Astrocyte (in vitro differentiated cells and primary cell): Measurements from ENCODE around the gene USP47. TPM values are rescaled to one million over a fixed set of nuclear protein-coding genes. Genes with fewer than 3 reads are reported as not detected.

Source experiments
- DNase-seq: peaks from one replicate; pipeline ENCODE4 v3.0.0-alpha.2; 2010; ENCODE audit warnings: low read depth
- FAIRE-seq: peaks from 2 replicates; lab custom pipeline; 2011; peaks lifted over from hg19 to GRCh38; lab: Jason Lieb, UNC
- H2AFZ ChIP-seq: 2 replicates; pipeline ENCODE4 v1.6.0; 2012; ENCODE audit warnings: low read depth, low read length, inconsistent platforms
- H3K27ac ChIP-seq: 2 replicates; pipeline ENCODE4 v1.5.1; 2011; ENCODE audit warnings: low read depth, low read length, inconsistent platforms
- H3K27me3 ChIP-seq: 2 replicates; pipeline ENCODE4 v1.6.0; 2011; ENCODE audit warnings: low read length, inconsistent platforms; ENCODE audit not compliant: insufficient read depth
- H3K36me3 ChIP-seq: 2 replicates; pipeline ENCODE4 v1.5.1; 2011; ENCODE audit warnings: low read length, inconsistent platforms; ENCODE audit not compliant: insufficient read depth
- H3K4me1 ChIP-seq: 2 replicates; pipeline ENCODE4 v1.5.1; 2011; ENCODE audit warnings: low read length, inconsistent platforms; ENCODE audit not compliant: insufficient read depth
- H3K4me2 ChIP-seq: 2 replicates; pipeline ENCODE4 v1.6.0; 2012; ENCODE audit warnings: low read length, inconsistent platforms
- H3K4me3 ChIP-seq: 2 replicates; pipeline ENCODE4 v1.5.1; 2011; ENCODE audit warnings: low read depth, mild to moderate bottlenecking, low read length, inconsistent platforms; ENCODE audit not compliant: insufficient read depth
- H3K79me2 ChIP-seq: 2 replicates; pipeline ENCODE4 v1.6.0; 2012; ENCODE audit warnings: mild to moderate bottlenecking, low read length, inconsistent platforms; ENCODE audit not compliant: insufficient read depth
- H3K9ac ChIP-seq: 2 replicates; pipeline ENCODE4 v1.6.0; 2012; ENCODE audit warnings: mild to moderate bottlenecking, low read length, inconsistent platforms
- H3K9me3 ChIP-seq: 2 replicates; pipeline ENCODE4 v1.5.1; 2012; ENCODE audit warnings: low read depth, mild to moderate bottlenecking, low read length, inconsistent platforms; ENCODE audit not compliant: insufficient read depth
- H4K20me1 ChIP-seq: 2 replicates; pipeline ENCODE4 v1.6.0; 2012; ENCODE audit warnings: low read length, inconsistent platforms; ENCODE audit not compliant: insufficient read depth
- H3K27ac Mint-ChIP-seq: one replicate; pipeline ENCODE4 v1.8.0; 2021; ENCODE audit warnings: mild to moderate bottlenecking, mixed read lengths; ENCODE audit not compliant: unreplicated experiment
- H3K27me3 Mint-ChIP-seq: one replicate; pipeline ENCODE4 v1.8.0; 2021; ENCODE audit warnings: low read depth, mixed read lengths; ENCODE audit not compliant: unreplicated experiment
- H3K36me3 Mint-ChIP-seq: one replicate; pipeline ENCODE4 v1.8.0; 2021; ENCODE audit warnings: low read depth, mixed read lengths; ENCODE audit not compliant: unreplicated experiment
- H3K4me1 Mint-ChIP-seq: one replicate; pipeline ENCODE4 v1.8.0; 2021; ENCODE audit warnings: low read depth, mixed read lengths; ENCODE audit not compliant: unreplicated experiment
- H3K4me3 Mint-ChIP-seq: one replicate; pipeline ENCODE4 v1.8.0; 2021; ENCODE audit warnings: mild to moderate bottlenecking, moderate library complexity, mixed read lengths; ENCODE audit not compliant: unreplicated experiment
- H3K9me3 Mint-ChIP-seq: one replicate; pipeline ENCODE4 v1.8.0; 2021; ENCODE audit warnings: mild to moderate bottlenecking, mixed read lengths; ENCODE audit not compliant: unreplicated experiment
- CTCF ChIP-seq: IDR thresholded peaks from 2 replicates; pipeline ENCODE4 v1.5.1; 2011; ENCODE audit warnings: low read depth, mild to moderate bottlenecking, inconsistent platforms, low read length, moderate library complexity; ENCODE audit not compliant: insufficient read depth
- EZH2 ChIP-seq: IDR thresholded peaks from 2 replicates; pipeline ENCODE4 v1.6.1; 2012; ENCODE audit warnings: mild to moderate bottlenecking, low read length, inconsistent platforms; ENCODE audit not compliant: insufficient read depth
- total RNA-seq: library from RNA; stranded (reverse); gene quantifications from 2 replicates; pipeline ENCODE4 v1.2.1, GENCODE V29; 2021

USP47 gene
- total RNA-seq, 1 donor from 2014 or later, result 49.5 TPM

GRCh38 chr11:11898648-11899047, 56.9 kb downstream of the USP47 start:
- Histone ChIP-seq H3K4me3 (no peak overlapping the region), H2AFZ (no peak overlapping the region), H3K27ac (no peak overlapping the region), H3K79me2 (no peaks in the 10 kb centered on the region), H4K20me1 (peaks cover 3% of the 10 kb centered on the region), H3K9ac (no peak overlapping the region), H3K4me1 (no peaks in the 10 kb centered on the region), H3K9me3 (no peaks in the 10 kb centered on the region), H3K27me3 (no peaks in the 10 kb centered on the region), H3K4me2 (no peak overlapping the region), H3K36me3 (peaks cover 15% of the 10 kb centered on the region)
- no peak overlapping the region for H3K27ac Mint-ChIP-seq
- H3K27me3 Mint-ChIP-seq, result no peaks in the 10 kb centered on the region
- no peak for TF ChIP-seq EZH2
- TF ChIP-seq CTCF, result no peak
- H3K4me3 Mint-ChIP-seq, result no peak overlapping the region
- peaks cover 1% of the 10 kb centered on the region for H3K4me1 Mint-ChIP-seq
- no peaks in the 10 kb centered on the region for H3K9me3 Mint-ChIP-seq
- FAIRE-seq (no peak), DNase-seq (no peak)
- H3K36me3 Mint-ChIP-seq, result peaks cover 11% of the 10 kb centered on the region

GRCh38 chr11:11899401-11899800, 57.6 kb downstream of the USP47 start:
- TF ChIP-seq EZH2 (no peak), CTCF (no peak)
- no peaks in the 10 kb centered on the region for H3K27me3 ChIP-seq
- no peaks in the 10 kb centered on the region for H3K9me3 ChIP-seq
- Mint-ChIP-seq H3K27ac (no peak overlapping the region), H3K4me3 (no peak overlapping the region), H3K4me1 (peaks cover 1% of the 10 kb centered on the region), H3K36me3 (peaks cover 14% of the 10 kb centered on the region), H3K27me3 (no peaks in the 10 kb centered on the region), H3K9me3 (no peaks in the 10 kb centered on the region)
- H3K36me3 ChIP-seq, result peaks cover 22% of the 10 kb centered on the region
- H3K79me2 ChIP-seq, result no peaks in the 10 kb centered on the region
- DNase-seq (no peak), FAIRE-seq (no peak)
- no peak overlapping the region for H3K4me2 ChIP-seq
- H2AFZ ChIP-seq, result no peak overlapping the region
- no peak overlapping the region for H3K4me3 ChIP-seq
- no peaks in the 10 kb centered on the region for H3K4me1 ChIP-seq
- no peak overlapping the region for H3K9ac ChIP-seq
- H4K20me1 ChIP-seq, result peaks cover 3% of the 10 kb centered on the region
- no peak overlapping the region for H3K27ac ChIP-seq

- TF ChIP-seq CTCF (no peak), EZH2 (no peak)
Observed at GRCh38 chr11:11901929-11902328, 60.2 kb downstream of the USP47 start.

More at GRCh38 chr11:11901929-11902328, 60.2 kb downstream of the USP47 start:
- no peak overlapping the region for H3K27ac ChIP-seq
- H3K4me3 ChIP-seq, result no peak overlapping the region
- no peak for FAIRE-seq
- H3K27me3 ChIP-seq, result no peaks in the 10 kb centered on the region
- H3K36me3 ChIP-seq, result peaks cover 25% of the 10 kb centered on the region
- DNase-seq, result no peak
- no peak overlapping the region for H3K9ac ChIP-seq
- no peaks in the 10 kb centered on the region for H3K9me3 Mint-ChIP-seq
- peaks cover under 1% of the 10 kb centered on the region for H4K20me1 ChIP-seq
- peaks cover 15% of the 10 kb centered on the region for H3K36me3 Mint-ChIP-seq
- H3K27ac Mint-ChIP-seq, result no peak overlapping the region
- H3K27me3 Mint-ChIP-seq, result no peaks in the 10 kb centered on the region
- no peaks in the 10 kb centered on the region for H3K9me3 ChIP-seq
- no peaks in the 10 kb centered on the region for H3K4me1 ChIP-seq
- H2AFZ ChIP-seq, result no peak overlapping the region
- no peaks in the 10 kb centered on the region for H3K79me2 ChIP-seq
- peaks cover 1% of the 10 kb centered on the region for H3K4me1 Mint-ChIP-seq
- H3K4me2 ChIP-seq, result no peak overlapping the region
- no peak overlapping the region for H3K4me3 Mint-ChIP-seq
